Naive thymus-derived CD4-positive, alpha-beta T cell (primary cell): ENCODE results near the gene AJM1. TPM values are rescaled to one million over a fixed set of nuclear protein-coding genes. Genes with fewer than 3 reads are reported as not detected.
"Not testable (repeated sequence)": the region's sequence is repeated elsewhere in the genome, so short reads cannot be mapped to it uniquely, and the experiment has no call there.

Experiments used
- ATAC-seq: fragments of 150-1000 bp; cut with Tn5 transposase; 2 replicates; pipeline ENCODE4 v1.10.0; 2021; ENCODE audit warnings: mild to moderate bottlenecking, moderate library complexity
- CTCF ChIA-PET: fragments of 350-600 bp; sonication (Branson Sonifier 250); formaldehyde crosslinking; loops from one replicate; lab custom pipeline; 2021; ENCODE audit warnings: antibody characterized with exemption; lab: Charles Lee
- POLR2A ChIA-PET: fragments of 350-600 bp; sonication (Branson Sonifier 250); formaldehyde crosslinking; loops from one replicate; lab custom pipeline; 2021; ENCODE audit warnings: antibody characterized with exemption, inconsistent platforms; lab: Charles Lee
- DNase-seq, 9 donors: peaks; one replicate each; pipeline versions ENCODE4 v3.0.0 to v3.0.0-alpha.2; 2020 to 2022; ENCODE audit warnings: mixed read lengths in 1 of 9
- H3K27ac ChIP-seq: one replicate; pipeline ENCODE4 v1.7.0; 2013; ENCODE audit warnings: mild to moderate bottlenecking, low read depth, low read length, moderate library complexity
- H3K27me3 ChIP-seq, 2 donors: one replicate each; pipeline ENCODE4 v1.7.0; 2013; ENCODE audit warnings: low read length in 2 of 2, mild to moderate bottlenecking in 2 of 2, moderate library complexity in 2 of 2; ENCODE audit not compliant: control insufficient read depth in 2 of 2, insufficient read depth in 2 of 2
- H3K36me3 ChIP-seq, 3 experiments: 1 replicate in 2 of 3; 2 replicates in 1 of 3; pipeline ENCODE4 v1.7.0; 2013; ENCODE audit warnings: low read length in 3 of 3, mild to moderate bottlenecking in 3 of 3, moderate library complexity in 1 of 3; ENCODE audit not compliant: insufficient read depth in 3 of 3, control insufficient read depth in 2 of 3
- H3K4me1 ChIP-seq, 2 donors: one replicate each; pipeline ENCODE4 v1.7.0; 2013; ENCODE audit warnings: low read length in 2 of 2, mild to moderate bottlenecking in 2 of 2, moderate library complexity in 1 of 2; ENCODE audit not compliant: control insufficient read depth in 2 of 2, insufficient read depth in 2 of 2
- H3K4me3 ChIP-seq: 2 replicates; pipeline ENCODE4 v1.7.0; 2013; ENCODE audit warnings: mild to moderate bottlenecking, low read length
- H3K9me3 ChIP-seq, 3 experiments: 1 replicate in 2 of 3; 2 replicates in 1 of 3; pipeline ENCODE4 v1.7.0; 2013; ENCODE audit warnings: low read length in 3 of 3; ENCODE audit not compliant: control insufficient read depth in 2 of 3
- H3K27ac Mint-ChIP-seq, 9 donors: one replicate each; pipeline ENCODE4 v1.8.0; 2020 to 2022; ENCODE audit warnings: mixed read lengths in 9 of 9, mild to moderate bottlenecking in 8 of 9, moderate library complexity in 5 of 9, inconsistent platforms in 2 of 9
- H3K27me3 Mint-ChIP-seq, 5 donors: one replicate each; pipeline ENCODE4 v1.8.0; 2021 to 2022; ENCODE audit warnings: mixed read lengths in 5 of 5, mild to moderate bottlenecking in 1 of 5
- H3K36me3 Mint-ChIP-seq, 5 donors: one replicate each; pipeline ENCODE4 v1.8.0; 2020 to 2022; ENCODE audit warnings: mixed read lengths in 5 of 5, mild to moderate bottlenecking in 3 of 5, inconsistent platforms in 1 of 5
- H3K4me1 Mint-ChIP-seq, 7 donors: one replicate each; pipeline ENCODE4 v1.8.0; 2020 to 2022; ENCODE audit warnings: mixed read lengths in 7 of 7, mild to moderate bottlenecking in 3 of 7, inconsistent platforms in 1 of 7
- H3K4me3 Mint-ChIP-seq, 10 donors: one replicate each; pipeline ENCODE4 v1.8.0; 2020 to 2022; ENCODE audit warnings: mild to moderate bottlenecking in 10 of 10, mixed read lengths in 10 of 10, moderate library complexity in 6 of 10, inconsistent platforms in 2 of 10
- H3K9me3 Mint-ChIP-seq, 11 donors: one replicate each; pipeline ENCODE4 v1.8.0; 2020 to 2022; ENCODE audit warnings: mixed read lengths in 11 of 11, mild to moderate bottlenecking in 4 of 11, inconsistent platforms in 1 of 11, moderate library complexity in 1 of 11
- intact Hi-C, 2 donors: fragments of 100-400 bp; cut with micrococcal nuclease; formaldehyde crosslinking; loops; one replicate each; pipeline ENCODE4 v1.15.1; 2023
- polyA plus RNA-seq, 2 donors: library from polyadenylated mRNA; unstranded; fragments of 300-500 nt; fragmentation: Illumina TruSeq; gene quantifications; one replicate each; pipeline ENCODE4 v1.2.3, GENCODE V29; 2021
- total RNA-seq, 6 experiments: library from RNA in 5 of 6; stranded (reverse) in 5 of 6; gene quantifications; 1 replicate in 5 of 6; 2 replicates in 1 of 6; pipeline ENCODE4 v1.2.3 and lab custom pipeline; 2021 to 2026

Gene AJM1
- total and polyA plus RNA-seq, 7 experiments from 2014 or later: 0.04 to 7.5 (median 1.3) TPM; not detected in 1

GRCh38 chr9:136835162-136835931 lies 6.9 kb upstream of the AJM1 start:
- H3K27me3 Mint-ChIP-seq: no peaks in the 10 kb centered on the region
- Histone ChIP-seq H3K4me3 (no peak overlapping the region), H3K36me3 (peaks cover 0 to 48% (median 4%) of the 10 kb centered on the region in 3 experiments), H3K27me3 (no peaks in the 10 kb centered on the region), H3K4me1 (no peaks in the 10 kb centered on the region), H3K9me3 (no peaks in the 10 kb centered on the region), H3K27ac (no peak overlapping the region)
- H3K27ac Mint-ChIP-seq: no peak overlapping the region
- no peak for DNase-seq
- no peak for ATAC-seq
- H3K4me1 Mint-ChIP-seq: peaks cover 0 to 5% (median 0%) of the 10 kb centered on the region in 7 donors
- CTCF ChIA-PET: no interaction called here
- POLR2A ChIA-PET: no interaction called here
- no peaks in the 10 kb centered on the region for H3K9me3 Mint-ChIP-seq
- peaks cover 0 to 13% (median 0%) of the 10 kb centered on the region in 5 donors for H3K36me3 Mint-ChIP-seq
- intact Hi-C loops: no loop called here
- no peak overlapping the region for H3K4me3 Mint-ChIP-seq

- no peak overlapping the region for H3K27ac Mint-ChIP-seq
- H3K4me3 Mint-ChIP-seq: no peak overlapping the region
- ChIA-PET POLR2A (no interaction called here), CTCF (interaction anchor here (0.6 kb wide), 1 partner anchor 45 kb away, joined by 3 read pairs; the partner anchor contains the start of gene TMEM141)
- intact Hi-C loops: no loop called here
- H3K27ac ChIP-seq: no peak overlapping the region
- DNase-seq (no peak), ATAC-seq (no peak)
- no peaks in the 10 kb centered on the region for H3K27me3 ChIP-seq
- peaks cover 0 to 5% (median 0%) of the 10 kb centered on the region in 7 donors for H3K4me1 Mint-ChIP-seq
- H3K27me3 Mint-ChIP-seq: no peaks in the 10 kb centered on the region
- peaks cover 0 to 39% (median 4%) of the 10 kb centered on the region in 3 experiments for H3K36me3 ChIP-seq
- peaks cover 0 to 13% (median 0%) of the 10 kb centered on the region in 5 donors for H3K36me3 Mint-ChIP-seq
- H3K4me3 ChIP-seq: no peak overlapping the region
- H3K9me3 ChIP-seq: no peaks in the 10 kb centered on the region
- H3K4me1 ChIP-seq: no peaks in the 10 kb centered on the region
- no peaks in the 10 kb centered on the region for H3K9me3 Mint-ChIP-seq
Measured at GRCh38 chr9:136835932-136836904, 6.1 kb upstream of the AJM1 start.

- Mint-ChIP-seq H3K9me3 (no peaks in the 10 kb centered on the region), H3K4me3 (no peak overlapping the region), H3K27me3 (no peaks in the 10 kb centered on the region), H3K27ac (no peak overlapping the region), H3K4me1 (peaks cover 0 to 8% (median 5%) of the 10 kb centered on the region in 7 donors), H3K36me3 (peaks cover 0 to 10% (median 0%) of the 10 kb centered on the region in 5 donors)
- intact Hi-C loops: no loop called here
- Histone ChIP-seq H3K27ac (no peak overlapping the region), H3K36me3 (peaks cover 0 to 28% (median 4%) of the 10 kb centered on the region in 3 experiments), H3K4me1 (peaks cover 0 to 3% of the 10 kb centered on the region in 2 donors), H3K27me3 (no peaks in the 10 kb centered on the region), H3K9me3 (no peaks in the 10 kb centered on the region), H3K4me3 (no peak overlapping the region)
- DNase-seq (no peak), ATAC-seq (no peak)
- CTCF ChIA-PET: interaction anchor here (0.6 kb wide), 1 partner anchor 46 kb away, joined by 3 read pairs; the partner anchor contains the start of gene TMEM141
- POLR2A ChIA-PET: no interaction called here
Measured at GRCh38 chr9:136837146-136837855, 5.0 kb upstream of the AJM1 start.

- H3K9me3 Mint-ChIP-seq, intact Hi-C loops, H3K9me3 ChIP-seq, H3K27me3 Mint-ChIP-seq, H3K27me3 ChIP-seq, DNase-seq, POLR2A ChIA-PET, H3K4me1 ChIP-seq, H3K4me3 Mint-ChIP-seq, H3K36me3 Mint-ChIP-seq, H3K27ac ChIP-seq, H3K27ac Mint-ChIP-seq, ATAC-seq, CTCF ChIA-PET, H3K4me3 ChIP-seq: not testable (repeated sequence)
- H3K36me3 ChIP-seq: peaks cover 0 to 25% (median 0%) of the 10 kb centered on the region in 3 experiments
- H3K4me1 Mint-ChIP-seq: peaks cover 0 to 11% (median 6%) of the 10 kb centered on the region in 7 donors
Measured at GRCh38 chr9:136837856-136838277, 4.4 kb upstream of the AJM1 start.

- CTCF ChIA-PET: no interaction called here
- intact Hi-C loops: no loop called here
Measured at GRCh38 chr9:136838314-136839228, 3.7 kb upstream of the AJM1 start.

More at GRCh38 chr9:136838314-136839228, 3.7 kb upstream of the AJM1 start:
- Histone ChIP-seq H3K27ac (no peak overlapping the region), H3K9me3 (no peaks in the 10 kb centered on the region), H3K27me3 (no peaks in the 10 kb centered on the region), H3K36me3 (peaks cover 0 to 25% (median 0%) of the 10 kb centered on the region in 3 experiments), H3K4me3 (no peak overlapping the region), H3K4me1 (peaks cover 4 to 7% of the 10 kb centered on the region in 2 donors)
- ATAC-seq (no peak), DNase-seq (no peak)
- no peak overlapping the region for H3K27ac Mint-ChIP-seq
- peaks cover 0 to 14% (median 8%) of the 10 kb centered on the region in 7 donors for H3K4me1 Mint-ChIP-seq
- no peak overlapping the region for H3K4me3 Mint-ChIP-seq
- H3K27me3 Mint-ChIP-seq: no peaks in the 10 kb centered on the region
- H3K9me3 Mint-ChIP-seq: no peaks in the 10 kb centered on the region
- POLR2A ChIA-PET: no interaction called here
- peaks cover 0 to 8% (median 0%) of the 10 kb centered on the region in 5 donors for H3K36me3 Mint-ChIP-seq
